HG02970 (cell line): ENCODE results near the gene OTUD5.
"Not testable (repeated sequence)": the region's sequence is repeated elsewhere in the genome, so short reads cannot be mapped to it uniquely, and the experiment has no call there.

Experiments
- ATAC-seq: cut with Tn5 transposase; IDR thresholded peaks from one replicate; pipeline ENCODE4 v1.9.1; 2021; ENCODE audit warnings: mild to moderate bottlenecking, moderate library complexity, moderate number of reproducible peaks; ENCODE audit not compliant: unreplicated experiment, low FRiP score

The OTUD5 gene, protein sequence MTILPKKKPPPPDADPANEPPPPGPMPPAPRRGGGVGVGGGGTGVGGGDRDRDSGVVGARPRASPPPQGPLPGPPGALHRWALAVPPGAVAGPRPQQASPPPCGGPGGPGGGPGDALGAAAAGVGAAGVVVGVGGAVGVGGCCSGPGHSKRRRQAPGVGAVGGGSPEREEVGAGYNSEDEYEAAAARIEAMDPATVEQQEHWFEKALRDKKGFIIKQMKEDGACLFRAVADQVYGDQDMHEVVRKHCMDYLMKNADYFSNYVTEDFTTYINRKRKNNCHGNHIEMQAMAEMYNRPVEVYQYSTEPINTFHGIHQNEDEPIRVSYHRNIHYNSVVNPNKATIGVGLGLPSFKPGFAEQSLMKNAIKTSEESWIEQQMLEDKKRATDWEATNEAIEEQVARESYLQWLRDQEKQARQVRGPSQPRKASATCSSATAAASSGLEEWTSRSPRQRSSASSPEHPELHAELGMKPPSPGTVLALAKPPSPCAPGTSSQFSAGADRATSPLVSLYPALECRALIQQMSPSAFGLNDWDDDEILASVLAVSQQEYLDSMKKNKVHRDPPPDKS

DNA sequence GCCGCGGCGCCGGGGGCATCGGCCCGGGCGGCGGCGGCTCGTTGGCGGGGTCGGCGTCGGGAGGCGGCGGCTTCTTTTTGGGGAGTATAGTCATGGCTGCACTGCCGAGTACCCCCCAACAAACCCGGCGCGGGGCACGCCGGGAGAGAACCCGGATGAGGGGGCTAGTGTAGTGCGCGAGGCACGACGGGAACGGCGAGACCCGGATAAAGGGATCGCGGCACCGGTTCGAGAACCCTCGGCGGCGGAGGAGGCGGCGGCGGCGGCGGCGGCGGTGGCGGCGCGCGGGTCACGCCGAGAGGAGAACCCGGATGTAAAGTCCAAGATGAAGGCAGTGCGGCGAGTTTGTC, at the start of gene OTUD5:
Gene OTUD5 (minus strand): TSS at position 131 of the 350 bp plus-strand sequence. CDS start 37 bp downstream, at position 94.
- ATAC-seq: peak; percentile 24

DNA sequence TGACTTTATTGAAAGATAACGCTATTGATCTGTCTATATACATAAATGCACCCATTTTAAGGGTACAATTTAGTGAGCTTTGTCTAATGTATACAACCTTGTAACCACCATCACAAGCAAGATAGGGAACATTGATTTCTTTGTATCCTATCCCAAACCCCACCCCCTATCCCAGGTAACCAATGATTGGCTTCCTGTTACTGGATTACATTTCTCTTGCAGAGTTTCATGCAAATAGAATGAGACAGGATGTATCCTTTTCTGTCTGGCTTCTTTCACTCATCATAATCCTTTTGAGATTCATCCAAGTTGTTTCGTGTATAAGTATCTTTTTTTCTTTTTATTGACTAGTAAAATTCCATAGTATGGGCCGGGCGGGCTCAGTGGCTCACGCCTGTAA, 46.3 kb upstream of the OTUD5 start:
- ATAC-seq: no peak

DNA sequence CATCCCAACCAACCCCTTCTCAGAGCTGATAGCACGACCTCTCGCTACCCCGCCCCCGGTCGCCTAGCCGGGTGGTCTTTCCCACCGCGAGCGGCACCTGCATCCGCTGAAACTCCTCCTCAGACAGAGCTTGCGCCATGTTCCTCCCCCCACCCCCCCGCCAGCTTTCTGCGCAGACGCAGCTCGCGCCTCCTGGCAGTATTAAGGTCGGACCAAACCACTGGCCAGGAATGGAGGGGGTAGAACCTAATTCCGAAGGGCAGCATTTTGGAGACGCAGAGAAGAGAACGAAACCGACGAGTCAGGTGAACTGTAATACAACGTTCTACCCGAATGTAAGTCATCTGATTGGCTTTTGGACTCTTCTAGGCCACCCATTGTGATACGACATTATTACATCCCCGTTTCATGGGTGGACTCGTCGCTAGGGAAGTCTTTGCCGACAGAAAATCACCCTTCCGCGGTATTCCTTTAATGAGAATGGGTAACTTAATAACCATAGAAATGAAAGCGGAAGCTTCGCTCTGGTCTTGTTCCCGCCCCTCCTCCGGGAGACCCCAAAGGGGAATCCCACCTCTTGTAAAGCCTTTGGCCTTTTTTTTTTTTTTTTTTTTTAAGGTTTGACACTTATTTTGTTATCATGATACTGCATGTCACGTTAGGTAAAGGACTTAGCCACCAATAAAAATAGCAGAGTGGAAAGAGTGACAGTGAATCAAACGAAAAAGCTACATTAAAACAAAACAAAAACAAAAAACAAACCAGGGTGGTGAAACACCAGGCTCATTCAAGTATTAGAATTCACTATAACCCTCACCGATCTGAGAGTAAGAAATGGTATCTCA, 44.9 kb upstream of the OTUD5 start, which contains the start of gene GRIPAP1:
Gene GRIPAP1 (minus strand): TSS at position 174 of the 845 bp plus-strand sequence. CDS start 35 bp downstream, at position 139.
- ATAC-seq: peak; percentile 81

DNA sequence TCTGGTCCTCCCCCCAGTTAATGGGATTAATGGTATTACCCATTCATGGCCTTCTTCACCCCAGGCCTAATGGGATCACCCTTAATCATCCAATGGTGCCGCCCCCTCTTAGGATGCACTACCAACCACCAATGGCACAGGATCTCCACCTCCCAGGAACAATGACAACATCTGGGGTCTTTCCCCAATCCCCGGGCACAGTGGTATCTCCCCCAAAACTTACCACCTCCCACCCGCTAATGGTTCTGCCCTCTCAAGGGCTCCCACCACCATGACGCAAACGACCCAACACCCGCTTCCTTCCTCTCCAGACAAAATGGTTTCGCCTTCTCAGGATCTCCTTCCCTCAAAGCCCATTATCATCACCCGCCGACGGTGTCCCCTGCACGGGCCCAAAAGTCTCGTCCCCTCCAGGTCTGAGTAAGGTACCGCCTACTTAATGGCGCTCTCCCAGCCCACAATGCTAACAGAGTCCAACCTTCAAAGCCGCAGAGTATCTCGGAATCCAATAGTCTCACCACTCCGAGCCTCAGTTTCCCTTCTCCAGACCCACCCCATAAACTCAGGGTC, 44.2 kb upstream of the OTUD5 start:
- peak; percentile 11 for ATAC-seq

DNA sequence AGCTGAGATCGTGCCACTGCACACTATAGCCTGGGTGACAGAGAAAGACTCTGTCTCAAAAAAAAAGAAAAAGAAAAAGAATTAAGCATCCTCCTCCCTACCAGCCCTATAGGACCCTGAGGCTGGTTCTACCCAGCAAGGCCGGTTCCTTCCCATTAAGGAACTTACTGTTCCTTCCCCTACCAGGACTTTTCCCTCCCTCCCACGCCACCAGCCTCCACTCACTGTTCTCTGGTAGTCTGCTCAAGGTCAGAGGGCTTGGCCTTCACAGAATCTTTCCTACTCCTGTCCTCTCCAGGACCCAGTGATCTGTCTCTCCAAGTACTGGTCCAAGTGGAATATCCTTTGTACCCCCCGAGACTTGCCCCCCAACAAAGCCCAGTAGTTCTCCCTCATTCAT, 43.2 kb upstream of the OTUD5 start:
- no peak for ATAC-seq

DNA sequence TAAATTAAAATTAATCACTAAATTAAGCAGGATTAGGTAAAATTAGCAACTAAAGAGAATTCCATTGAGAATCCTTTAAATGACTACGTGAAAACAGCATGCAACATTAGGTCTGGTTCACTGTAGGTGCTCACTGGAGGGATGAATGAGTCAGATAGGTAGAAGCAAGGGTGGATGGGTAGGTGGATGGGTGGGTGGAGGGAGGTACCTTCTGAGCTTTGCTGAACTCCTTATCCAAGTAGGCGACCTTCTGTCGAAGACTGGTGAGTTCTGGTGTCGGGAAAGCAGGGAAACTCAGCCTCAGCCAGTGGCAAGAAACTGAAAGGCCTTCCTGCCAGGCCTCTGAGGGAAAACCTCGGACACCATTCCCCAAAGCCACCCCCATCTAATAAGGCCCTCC, 41.6 kb upstream of the OTUD5 start:
- no peak for ATAC-seq

DNA sequence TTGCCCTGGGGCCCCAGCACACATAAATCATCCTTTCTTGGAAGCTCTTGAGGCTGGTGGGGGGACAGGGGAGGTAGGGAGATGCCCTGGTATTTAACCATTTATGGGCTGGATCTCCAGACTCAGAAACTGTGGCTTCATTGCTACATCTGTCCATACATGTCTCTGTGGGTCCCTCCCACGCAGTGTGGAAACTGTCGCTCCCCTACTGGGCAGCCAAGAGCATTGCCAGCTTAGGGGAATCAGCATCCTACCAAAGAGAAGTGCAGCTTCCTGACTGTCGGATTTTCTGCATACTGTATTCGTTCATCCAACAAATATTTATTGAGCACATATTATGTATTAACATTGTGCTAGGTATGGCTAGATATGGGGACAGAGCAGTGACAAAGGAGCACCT, 41.0 kb upstream of the OTUD5 start:
- no peak for ATAC-seq

DNA sequence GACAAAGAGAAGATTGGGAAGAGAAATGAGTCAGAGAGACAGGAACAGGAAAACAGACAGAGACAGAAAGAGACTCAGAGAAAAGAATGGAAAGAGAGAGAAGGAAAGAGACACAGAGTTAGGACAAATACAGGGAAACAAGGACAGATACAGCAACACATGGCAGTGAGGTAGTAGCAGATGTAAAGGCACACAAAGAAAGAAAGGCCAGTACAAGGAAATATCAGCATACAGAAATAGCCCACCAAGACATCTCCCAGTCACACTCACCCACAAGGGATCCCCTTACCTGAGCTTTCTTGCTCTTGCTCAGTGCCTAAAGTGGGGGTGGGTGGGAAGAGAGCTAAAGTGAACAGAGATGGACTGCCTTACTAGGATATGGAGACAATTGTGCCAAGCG, 40.5 kb upstream of the OTUD5 start:
- ATAC-seq: no peak

DNA sequence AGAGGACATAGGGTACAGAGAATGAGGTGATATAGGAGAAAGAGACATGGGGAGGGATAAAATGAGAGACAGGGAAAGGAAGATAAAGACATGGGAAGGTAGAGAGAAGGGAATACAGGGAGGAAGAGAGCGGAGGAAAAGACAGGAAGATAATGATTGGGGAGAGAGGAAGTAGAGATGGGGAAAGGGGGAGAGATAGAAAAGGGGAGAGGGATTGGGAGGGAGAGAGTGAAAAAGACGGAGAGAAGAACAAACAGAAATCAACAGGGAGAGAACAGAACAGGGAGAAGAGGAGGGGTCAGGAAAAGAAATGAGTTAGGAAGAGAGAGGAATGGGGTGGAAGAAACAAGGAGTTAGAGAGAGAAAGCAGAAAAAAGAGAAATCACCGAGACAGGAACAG, 40.0 kb upstream of the OTUD5 start:
- no peak for ATAC-seq

DNA sequence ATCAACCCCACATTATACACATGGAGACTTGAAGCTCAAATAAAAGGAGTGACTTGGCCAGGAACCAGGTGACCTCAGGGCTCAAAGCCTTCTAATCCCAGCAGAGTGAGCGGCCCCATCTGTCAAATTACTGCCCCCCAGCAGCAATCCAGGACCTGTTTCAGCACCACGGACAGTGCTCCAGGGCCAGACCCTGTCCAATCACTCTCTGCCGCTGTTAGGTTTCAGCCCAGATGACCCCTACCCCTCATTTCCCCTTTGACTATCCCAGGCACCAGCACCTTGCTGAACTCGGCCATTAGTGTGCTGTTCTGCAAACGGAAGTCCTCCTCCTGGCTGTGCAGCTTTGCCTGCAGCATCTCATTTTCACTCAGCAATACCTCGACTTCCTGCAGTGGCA, 39.6 kb upstream of the OTUD5 start:
- ATAC-seq: no peak

DNA sequence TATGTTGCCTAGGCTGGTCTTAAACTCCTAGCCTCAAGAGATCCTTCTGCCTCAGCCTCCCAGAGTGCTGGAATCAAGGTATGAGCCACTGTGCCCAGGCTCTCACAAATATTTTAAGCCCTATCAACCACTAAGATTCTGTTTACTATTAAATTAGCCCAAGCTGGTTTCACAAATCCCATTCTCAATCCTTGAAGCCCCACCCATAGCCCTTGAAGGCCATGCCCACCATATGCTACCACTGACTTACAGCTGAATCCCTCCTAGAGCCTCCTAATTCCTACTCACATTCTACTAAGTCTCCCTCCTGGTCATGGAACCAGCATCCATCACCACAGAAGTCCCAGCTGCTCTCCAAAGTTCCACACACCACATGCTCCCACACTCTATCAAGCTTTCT, 34.9 kb upstream of the OTUD5 start:
- no peak for ATAC-seq

DNA sequence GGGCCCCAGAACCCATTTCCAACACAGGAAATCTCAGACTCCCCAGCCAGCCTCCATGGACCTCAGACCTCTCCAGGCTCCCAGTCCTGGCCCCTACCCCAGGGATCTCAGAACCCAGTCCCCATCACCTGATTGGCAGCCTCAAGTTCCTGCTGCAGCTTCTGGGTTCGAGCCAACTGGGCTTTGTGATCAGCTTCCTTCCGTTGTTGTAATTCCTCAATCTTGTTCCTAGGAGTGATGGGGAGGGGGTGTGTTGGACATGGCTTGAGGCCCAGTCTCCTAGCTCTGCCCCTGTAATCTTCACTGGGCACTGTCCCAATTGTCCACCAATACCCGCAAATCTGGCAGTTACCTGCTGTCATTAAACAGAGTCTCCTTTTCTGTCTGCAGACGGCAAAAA, 32.1 kb upstream of the OTUD5 start:
- ATAC-seq: no peak

DNA sequence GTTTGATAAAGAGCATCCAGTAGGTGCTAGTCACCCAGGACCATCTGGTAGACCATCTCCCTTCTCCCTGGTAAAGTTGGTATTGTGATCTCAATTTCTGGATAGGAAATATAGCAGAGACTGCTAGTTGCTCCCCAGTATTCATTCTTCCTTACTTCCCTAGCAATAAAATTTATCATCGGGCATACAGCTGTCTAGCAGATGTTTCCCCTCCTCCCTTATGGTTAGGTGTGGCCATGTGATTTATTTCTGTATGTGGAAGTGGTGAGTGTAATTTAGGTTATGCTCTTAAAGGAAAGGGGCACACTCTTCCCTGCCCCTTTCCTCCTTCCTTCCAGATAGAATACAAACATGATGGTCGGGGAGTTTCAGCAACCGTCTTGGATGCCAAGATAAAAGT, 26.5 kb upstream of the OTUD5 start:
- ATAC-seq: no peak

DNA sequence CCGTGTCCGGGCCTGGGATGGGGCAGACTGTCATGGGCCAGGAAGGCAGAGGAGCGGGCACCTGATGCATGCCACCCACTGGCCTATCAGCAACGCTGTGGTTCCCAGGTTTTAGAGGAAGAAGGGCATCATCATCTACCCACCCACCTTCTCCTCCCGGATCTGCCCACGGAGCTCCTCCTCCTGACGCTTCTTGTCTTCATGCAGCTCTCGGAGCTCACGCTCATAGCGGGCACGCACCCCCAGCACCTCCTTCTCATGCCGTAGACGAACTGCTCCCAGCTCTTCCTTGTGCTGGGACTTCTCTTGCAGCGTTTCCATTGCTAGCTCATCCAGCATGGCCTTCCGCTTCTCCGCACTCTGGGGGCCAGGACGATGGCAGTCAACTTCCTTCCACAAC, 25.7 kb upstream of the OTUD5 start:
- ATAC-seq: no peak

DNA sequence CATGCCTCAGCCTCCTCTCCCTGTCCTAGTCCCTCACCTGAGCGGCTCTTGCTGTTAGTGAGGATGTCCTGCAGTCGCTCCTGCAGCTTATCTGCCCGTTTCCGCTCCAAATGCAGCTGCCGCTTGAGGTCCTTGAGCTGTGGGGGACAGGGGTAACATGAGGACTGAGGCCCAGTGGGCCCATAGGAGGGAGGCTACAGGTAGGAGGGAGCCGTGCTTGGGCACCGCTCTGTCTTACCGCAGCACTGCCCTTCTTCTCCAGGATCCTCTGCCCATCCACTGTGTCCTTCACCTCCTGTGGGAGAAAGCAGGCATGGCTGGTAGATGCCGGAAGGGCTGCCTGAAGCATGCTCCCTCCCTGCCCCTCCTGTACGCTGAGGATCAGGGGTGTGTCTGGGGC, 23.8 kb upstream of the OTUD5 start:
- ATAC-seq: no peak

DNA sequence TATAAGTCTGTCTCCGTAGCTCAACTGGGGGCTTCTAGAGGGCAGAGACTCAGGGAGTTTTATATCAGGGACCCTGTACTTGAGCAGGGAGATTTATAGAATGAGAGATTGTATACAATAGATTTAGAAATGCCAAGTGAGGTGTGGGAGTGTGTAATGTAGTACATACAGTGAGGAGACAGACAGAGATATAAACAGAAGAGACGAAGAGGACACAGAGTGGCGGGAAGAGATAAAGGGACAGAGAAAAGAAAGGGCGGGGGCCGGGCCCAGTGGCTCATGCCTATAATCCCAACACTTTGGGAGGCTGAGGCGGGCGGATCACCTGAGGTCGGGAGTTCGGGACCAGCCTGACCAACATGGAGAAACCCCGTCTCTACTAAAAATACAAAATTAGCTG, 22.9 kb upstream of the OTUD5 start:
- not testable (repeated sequence) for ATAC-seq

DNA sequence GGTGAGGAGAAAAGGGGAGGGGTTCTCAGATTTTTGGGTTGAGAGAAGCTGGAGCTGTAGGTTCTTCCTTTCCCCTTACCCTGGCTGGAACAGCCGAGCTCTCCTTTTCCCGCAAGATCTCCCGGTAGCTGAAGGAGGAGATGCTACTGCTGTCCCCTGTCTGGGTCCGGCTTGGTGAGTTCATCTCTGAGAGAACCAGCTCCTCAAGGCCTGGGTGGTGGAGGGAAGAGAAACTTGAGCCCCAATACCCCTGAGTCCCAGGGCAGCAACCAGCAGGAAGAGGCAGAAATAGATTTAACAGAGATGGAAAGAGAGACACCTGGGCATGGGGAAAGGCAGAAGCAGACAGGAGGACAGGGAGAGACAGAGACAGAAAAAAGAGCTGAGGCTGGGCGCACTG, 20.8 kb upstream of the OTUD5 start:
- no peak for ATAC-seq

DNA sequence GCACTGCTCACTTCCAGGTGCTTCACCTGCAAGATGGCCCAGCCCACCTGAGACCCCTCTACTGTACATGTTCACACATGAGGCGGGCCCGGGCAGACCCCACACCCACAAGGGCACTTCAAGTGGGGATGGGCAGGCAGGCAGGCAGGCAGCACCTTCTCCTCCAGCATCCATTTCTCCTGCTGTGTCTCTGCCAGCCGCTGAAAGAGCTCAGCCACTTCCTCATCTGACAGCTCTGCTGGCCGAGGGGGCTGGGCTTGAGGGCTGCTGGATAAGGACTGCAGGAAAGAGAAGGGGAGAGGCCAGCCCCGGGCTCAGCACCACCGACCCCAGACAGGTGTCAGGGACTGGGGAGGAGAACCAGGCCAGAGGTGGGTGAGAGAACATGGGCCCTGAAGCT, 18.7 kb upstream of the OTUD5 start:
- no peak for ATAC-seq

DNA sequence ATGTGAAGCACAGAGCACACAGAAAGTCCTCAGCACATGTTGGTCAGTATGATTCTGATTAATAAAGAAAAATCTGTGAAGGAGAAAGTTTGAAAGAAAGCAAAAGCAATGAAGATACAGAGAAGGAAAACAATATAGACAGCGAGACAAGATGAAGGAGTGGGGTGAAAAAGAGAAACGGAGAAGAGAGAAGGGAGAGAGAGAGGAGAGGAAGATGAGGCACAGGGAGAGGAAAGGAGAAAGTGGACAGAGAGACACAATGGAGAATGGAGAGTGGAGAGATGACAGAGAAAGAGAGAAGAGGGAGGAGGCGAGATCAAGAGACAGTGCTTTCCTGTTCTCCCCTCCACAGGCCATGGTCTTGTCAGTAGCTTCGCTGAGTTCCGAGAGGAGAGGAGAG, 18.1 kb upstream of the OTUD5 start:
- no peak for ATAC-seq

DNA sequence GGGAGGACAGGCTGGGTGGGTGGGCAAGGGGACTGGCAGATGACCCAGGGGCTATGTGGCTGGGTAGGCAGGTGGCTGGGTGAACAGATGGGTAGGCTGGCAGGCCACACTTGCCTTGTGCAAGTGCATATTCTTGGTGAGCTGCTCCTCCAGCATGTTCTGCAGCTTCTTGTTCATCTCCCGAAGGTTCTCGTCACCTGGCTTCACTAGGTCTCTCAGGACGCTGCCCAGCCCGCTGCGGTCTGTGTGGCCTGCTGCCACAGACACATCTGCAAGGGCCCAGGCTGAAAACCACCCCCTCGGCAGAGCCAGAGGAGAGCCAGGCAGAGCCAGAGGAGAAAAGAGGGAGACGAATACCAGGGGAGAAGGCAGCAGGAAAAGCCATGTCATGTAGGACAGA, 17.6 kb upstream of the OTUD5 start:
- ATAC-seq: no peak

DNA sequence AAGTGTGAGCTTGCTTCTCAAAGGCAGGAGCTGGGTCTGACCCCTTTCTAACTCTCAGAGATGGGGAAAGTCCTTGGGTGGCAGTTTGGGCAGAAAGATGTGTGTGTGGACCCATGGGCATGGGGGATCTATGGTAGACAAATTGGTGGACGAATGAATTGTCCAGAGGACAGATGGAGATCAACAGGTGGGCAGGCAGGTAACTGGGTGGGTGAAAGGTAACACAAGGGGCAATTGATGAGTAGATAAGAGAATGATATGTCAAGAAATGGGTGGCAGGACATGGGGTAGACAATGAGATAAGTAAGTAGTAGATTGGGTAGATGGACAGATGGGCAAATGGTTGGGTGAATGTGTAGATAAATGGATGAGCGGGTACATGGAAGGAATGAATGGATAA, 17.2 kb upstream of the OTUD5 start:
- no peak for ATAC-seq
